Glomerular visceral epithelial cell (primary cell): ENCODE data around the gene SPATA13.
"Not testable (repeated sequence)": the region's sequence is repeated elsewhere in the genome, so short reads cannot be mapped to it uniquely, and the experiment has no call there.

ENCODE experiments used
- DNase-seq: peaks from one replicate; pipeline ENCODE4 v3.0.0-alpha.2; 2016; ENCODE audit errors: extremely low spot score

The SPATA13 gene

GRCh38 chr13:24279327-24280110, 119.0 kb downstream of the SPATA13 start:
- DNase-seq = no peak

GRCh38 chr13:24280720-24281119, 120.2 kb downstream of the SPATA13 start:
- no peak for DNase-seq

- no peak for DNase-seq
These were observed 120.9 kb downstream of the SPATA13 start for GRCh38 chr13:24281188-24282008.

- no peak for DNase-seq
These were observed 121.7 kb downstream of the SPATA13 start for GRCh38 chr13:24282256-24282655.

- DNase-seq = peak; percentile 51
These were observed 124.5 kb downstream of the SPATA13 start for GRCh38 chr13:24284889-24285565.

GRCh38 chr13:24286624-24287023, 126.1 kb downstream of the SPATA13 start:
- DNase-seq = no peak

GRCh38 chr13:24287748-24288287, 127.3 kb downstream of the SPATA13 start:
- no peak for DNase-seq

- DNase-seq = no peak
These were observed 128.3 kb downstream of the SPATA13 start for GRCh38 chr13:24288870-24289269.

GRCh38 chr13:24290280-24290932, 129.9 kb downstream of the SPATA13 start:
- no peak for DNase-seq

GRCh38 chr13:24292481-24292880, 132.0 kb downstream of the SPATA13 start:
- no peak for DNase-seq

- DNase-seq = no peak
These were observed 133.2 kb downstream of the SPATA13 start for GRCh38 chr13:24293746-24294145.

GRCh38 chr13:24299488-24300114, 139.1 kb downstream of the SPATA13 start:
- DNase-seq = no peak

GRCh38 chr13:24301434-24301833, 140.9 kb downstream of the SPATA13 start:
- no peak for DNase-seq

- DNase-seq = no peak
These were observed 141.4 kb downstream of the SPATA13 start for GRCh38 chr13:24301911-24302310.

GRCh38 chr13:24304620-24305019, 144.1 kb downstream of the SPATA13 start:
- no peak for DNase-seq

GRCh38 chr13:24306632-24307031, 146.1 kb downstream of the SPATA13 start:
- DNase-seq = no peak

- DNase-seq = no peak
These were observed 146.9 kb downstream of the SPATA13 start for GRCh38 chr13:24307211-24308067.

- no peak for DNase-seq
These were observed 147.5 kb downstream of the SPATA13 start for GRCh38 chr13:24308068-24308445.

- no peak for DNase-seq
These were observed 148.0 kb downstream of the SPATA13 start for GRCh38 chr13:24308488-24309020.

- not testable (repeated sequence) for DNase-seq
These were observed 148.8 kb downstream of the SPATA13 start, which contains the start of gene C1QTNF9 for GRCh38 chr13:24309300-24309699. TSS of gene C1QTNF9 (plus strand) at chr13:24309580. CDS start at chr13:24316004, 6,424 bp downstream.
